Measurements from ENCODE around the gene NFATC2. TPM values are rescaled to one million over a fixed set of nuclear protein-coding genes. Genes with fewer than 3 reads are reported as not detected.

Gene NFATC2
- total and polyA plus RNA-seq, 8 donors = 5.3 to 12.3 (median 8.5) TPM

- no peaks in the 10 kb centered on the region for H3K9me3 ChIP-seq
- TF ChIP-seq, protein P1, sequence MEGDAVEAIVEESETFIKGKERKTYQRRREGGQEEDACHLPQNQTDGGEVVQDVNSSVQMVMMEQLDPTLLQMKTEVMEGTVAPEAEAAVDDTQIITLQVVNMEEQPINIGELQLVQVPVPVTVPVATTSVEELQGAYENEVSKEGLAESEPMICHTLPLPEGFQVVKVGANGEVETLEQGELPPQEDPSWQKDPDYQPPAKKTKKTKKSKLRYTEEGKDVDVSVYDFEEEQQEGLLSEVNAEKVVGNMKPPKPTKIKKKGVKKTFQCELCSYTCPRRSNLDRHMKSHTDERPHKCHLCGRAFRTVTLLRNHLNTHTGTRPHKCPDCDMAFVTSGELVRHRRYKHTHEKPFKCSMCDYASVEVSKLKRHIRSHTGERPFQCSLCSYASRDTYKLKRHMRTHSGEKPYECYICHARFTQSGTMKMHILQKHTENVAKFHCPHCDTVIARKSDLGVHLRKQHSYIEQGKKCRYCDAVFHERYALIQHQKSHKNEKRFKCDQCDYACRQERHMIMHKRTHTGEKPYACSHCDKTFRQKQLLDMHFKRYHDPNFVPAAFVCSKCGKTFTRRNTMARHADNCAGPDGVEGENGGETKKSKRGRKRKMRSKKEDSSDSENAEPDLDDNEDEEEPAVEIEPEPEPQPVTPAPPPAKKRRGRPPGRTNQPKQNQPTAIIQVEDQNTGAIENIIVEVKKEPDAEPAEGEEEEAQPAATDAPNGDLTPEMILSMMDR (IDR thresholded peaks at IDR 0.05) = no peak
- no peaks in the 10 kb centered on the region for H3K36me3 ChIP-seq
- no peaks in the 10 kb centered on the region for H3K4me1 ChIP-seq
- no peak for DNase-seq
- H3K4me3 ChIP-seq = no peak overlapping the region
- H3K27me3 ChIP-seq = no peaks in the 10 kb centered on the region
- no peak overlapping the region for H3K27ac ChIP-seq
- intact Hi-C loops (cut with DNase I) = no loop called here
- no peak for ATAC-seq
These were observed 39.1 kb upstream of the NFATC2 start for GRCh38 chr20:51581571-51581970.

DNA sequence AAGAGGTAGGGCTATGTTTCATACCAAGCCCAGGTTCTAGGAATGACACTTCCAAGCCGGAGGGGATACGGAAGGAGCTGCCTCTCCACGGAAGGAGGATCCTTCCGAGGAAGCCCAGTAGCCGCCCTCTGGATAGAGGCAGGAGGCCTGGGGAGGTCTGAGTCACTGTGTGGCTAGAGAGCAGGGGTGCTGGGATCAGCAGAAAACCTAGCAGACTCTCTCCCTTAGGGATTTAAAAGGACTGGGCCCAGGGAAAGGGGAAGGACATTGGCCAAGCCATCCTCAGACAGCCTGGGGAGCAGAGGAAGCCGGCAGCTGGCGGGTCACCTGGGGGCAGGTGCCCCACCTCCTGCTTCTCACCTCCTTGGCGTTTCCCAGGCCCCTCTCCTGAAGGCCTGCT lies 36.6 kb upstream of the NFATC2 start:
- intact Hi-C loops (cut with DNase I) = no loop called here

GRCh38 chr20:51578145-51578459 lies 35.6 kb upstream of the NFATC2 start:
- no peaks in the 10 kb centered on the region for H3K9me3 ChIP-seq
- no peak overlapping the region for H3K27ac ChIP-seq
- H3K4me3 ChIP-seq = no peak overlapping the region
- no peaks in the 10 kb centered on the region for H3K4me1 ChIP-seq
- H3K36me3 ChIP-seq = no peaks in the 10 kb centered on the region
- no peak for DNase-seq
- ATAC-seq = no peak
- no peaks in the 10 kb centered on the region for H3K27me3 ChIP-seq
- TF ChIP-seq, protein P1 (IDR thresholded peaks at IDR 0.05) = no peak
- intact Hi-C loops (cut with DNase I) = no loop called here

More for the DNA sequence above, 36.6 kb upstream of the NFATC2 start:
- Histone ChIP-seq H3K27me3 (no peaks in the 10 kb centered on the region), H3K9me3 (no peaks in the 10 kb centered on the region), H3K4me3 (no peak overlapping the region), H3K36me3 (no peaks in the 10 kb centered on the region), H3K4me1 (no peaks in the 10 kb centered on the region), H3K27ac (no peak overlapping the region)
- DNase-seq = no peak
- TF ChIP-seq, protein P1 (IDR thresholded peaks at IDR 0.05) = no peak
- no peak for ATAC-seq

DNA sequence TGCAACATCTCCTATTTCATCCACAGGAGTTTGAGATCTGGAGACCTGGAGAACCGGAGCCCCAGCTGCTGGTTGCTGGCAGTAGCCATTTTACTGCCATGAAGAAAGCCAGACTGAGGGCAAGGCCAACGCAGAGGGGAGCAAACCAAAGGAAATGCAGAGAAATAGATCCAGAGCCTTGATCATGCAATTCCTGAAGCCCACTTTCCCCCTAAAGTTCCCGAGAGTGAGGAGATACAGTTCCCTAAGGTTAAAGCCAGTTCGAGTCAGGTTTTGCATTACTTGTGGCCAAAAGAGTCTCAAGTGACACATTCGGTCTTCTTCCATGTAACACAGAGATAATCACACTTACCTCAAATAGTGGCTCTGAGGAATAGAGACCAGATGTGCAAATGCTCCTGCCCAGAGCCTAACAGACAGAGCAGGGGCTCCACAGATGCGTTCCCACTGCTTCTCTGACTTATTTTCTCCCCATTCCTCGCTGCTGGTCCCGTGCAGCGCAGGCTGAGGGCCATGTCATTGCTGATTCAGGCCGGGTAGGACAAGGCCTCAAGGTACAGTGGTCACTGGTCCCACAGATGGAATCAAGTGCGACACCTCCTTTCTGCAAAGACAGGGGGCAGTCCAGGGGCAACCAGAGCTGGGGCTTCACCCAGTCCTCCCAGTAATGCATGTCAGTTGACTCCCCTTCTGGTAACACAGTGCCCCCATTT lies 35.1 kb upstream of the NFATC2 start:
- ATAC-seq = no peak
- no peak for DNase-seq
- H3K4me3 ChIP-seq = no peak overlapping the region
- H3K27ac ChIP-seq = no peak overlapping the region
- no peaks in the 10 kb centered on the region for H3K4me1 ChIP-seq
- H3K36me3 ChIP-seq = no peaks in the 10 kb centered on the region
- intact Hi-C loops (cut with DNase I) = no loop called here
- no peaks in the 10 kb centered on the region for H3K9me3 ChIP-seq
- TF ChIP-seq, protein P1 (IDR thresholded peaks at IDR 0.05) = no peak
- no peaks in the 10 kb centered on the region for H3K27me3 ChIP-seq

DNA sequence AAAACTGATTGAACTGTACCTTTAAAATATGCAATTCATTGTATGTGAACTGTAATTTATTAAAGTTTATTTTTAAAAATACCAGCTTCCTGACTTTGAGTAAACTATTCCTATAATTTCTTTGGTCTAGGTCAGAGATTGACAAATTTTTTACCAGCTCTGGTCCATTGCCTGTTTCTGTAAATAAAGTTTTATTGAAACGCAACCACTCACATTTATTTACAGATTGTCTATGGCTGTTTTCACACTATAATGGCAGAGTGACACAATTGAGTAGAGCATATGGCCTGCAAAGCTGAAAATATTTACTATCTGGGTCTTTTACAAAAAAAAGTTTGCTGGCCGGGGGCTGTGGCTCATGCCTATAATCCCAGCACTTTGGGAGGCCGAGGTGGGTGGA lies 33.0 kb upstream of the NFATC2 start:
- Histone ChIP-seq H3K9me3 (no peaks in the 10 kb centered on the region), H3K27ac (no peak overlapping the region), H3K4me1 (no peaks in the 10 kb centered on the region), H3K4me3 (no peak overlapping the region), H3K27me3 (peaks cover 0 to 4% of the 10 kb centered on the region in 2 donors), H3K36me3 (no peaks in the 10 kb centered on the region)
- ATAC-seq = no peak
- intact Hi-C loops (cut with DNase I) = no loop called here
- no peak for DNase-seq
- TF ChIP-seq, protein P1 (IDR thresholded peaks at IDR 0.05) = no peak

All from left lung (tissue), 10 donors.